ENCODE results near the gene TNNT2.

Gene TNNT2

DNA sequence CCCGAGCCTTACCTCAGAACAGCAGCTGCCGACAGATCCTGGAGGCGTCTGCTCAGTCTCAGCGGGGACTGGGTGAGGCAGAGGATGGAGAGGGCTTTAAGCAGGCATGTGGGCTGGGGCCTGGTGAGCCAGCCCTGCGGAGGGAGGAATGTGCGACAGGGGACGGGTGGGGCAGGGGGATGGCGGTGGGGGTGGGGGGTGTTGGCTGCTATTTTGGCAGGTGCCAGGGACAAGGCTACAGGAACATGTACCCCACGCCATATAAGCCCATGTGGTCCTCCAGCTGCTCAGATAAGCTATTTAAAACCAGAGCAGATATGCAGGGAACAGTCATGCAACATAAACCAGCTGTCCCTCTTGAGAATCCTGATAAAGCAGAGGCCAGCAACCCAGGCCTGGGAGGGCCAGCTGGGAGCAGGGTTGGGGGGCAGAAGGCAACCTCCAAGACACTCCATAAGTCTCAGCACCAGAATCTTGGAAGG is at the start of gene TNNT2:
TSS of gene TNNT2 (minus strand) at position 70 of the 482 bp plus-strand sequence. CDS start 4,426 bp downstream, outside the sequence.
- DNase-seq = no peak

DNA sequence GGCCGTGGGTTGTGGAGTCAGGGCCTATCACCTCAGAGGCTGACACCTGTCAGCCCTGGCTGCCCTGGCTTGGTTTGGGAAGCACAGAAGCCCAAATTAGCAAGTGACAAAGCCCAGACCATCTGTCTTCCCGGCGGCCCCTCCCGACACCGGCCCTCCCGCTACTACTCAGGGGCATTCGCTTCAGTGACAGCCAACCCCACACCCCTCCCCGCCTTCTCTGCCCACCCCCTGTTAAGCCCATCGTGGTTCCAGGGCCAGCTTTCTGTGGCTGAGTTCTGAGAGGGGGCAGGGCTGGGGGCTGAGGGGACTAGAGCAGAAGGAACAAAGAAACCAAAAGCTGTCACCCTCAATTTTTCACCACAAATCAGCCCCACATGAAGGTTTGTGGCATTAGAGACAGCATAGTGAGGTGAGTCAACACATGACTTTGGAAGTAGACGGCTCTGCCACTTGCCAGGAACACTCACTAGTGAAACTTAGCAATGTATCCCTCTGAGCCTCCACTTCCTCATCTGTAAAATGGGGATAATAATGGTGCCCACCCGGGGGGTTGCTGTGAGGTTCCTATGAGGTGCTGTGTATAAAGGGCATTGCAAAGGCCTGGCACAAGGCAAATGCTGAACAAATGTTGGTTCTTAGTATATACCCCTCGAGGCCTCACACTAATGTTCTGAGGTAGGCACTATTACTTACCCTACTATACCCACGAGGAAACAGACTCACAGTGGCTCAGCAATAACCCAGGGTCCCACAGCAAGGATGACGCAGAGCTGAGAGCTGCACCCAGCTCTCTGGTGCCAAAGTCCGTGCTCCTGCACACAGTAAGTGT is 49.2 kb upstream of the TNNT2 start:
- DNase-seq = no peak

DNA sequence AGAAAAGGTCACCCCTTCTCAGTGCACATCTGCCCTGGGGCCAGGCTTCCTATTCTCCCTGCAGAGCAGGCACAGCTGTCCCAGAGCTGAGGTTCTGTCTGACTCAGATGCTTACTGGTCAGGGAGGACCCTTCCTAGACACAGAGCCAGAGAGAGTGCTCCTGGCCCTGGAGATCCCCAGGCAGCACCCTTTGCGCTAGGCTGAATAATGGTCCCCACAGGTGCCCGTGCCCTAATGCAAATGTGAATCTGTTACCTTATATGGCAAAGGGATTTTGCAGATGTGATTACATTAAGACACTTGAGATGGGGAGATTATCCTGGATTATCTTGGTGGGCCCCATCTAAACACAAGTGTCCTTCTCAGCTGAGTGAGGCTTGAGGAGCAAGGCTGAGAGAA is 46.7 kb upstream of the TNNT2 start:
- no peak for DNase-seq

DNA sequence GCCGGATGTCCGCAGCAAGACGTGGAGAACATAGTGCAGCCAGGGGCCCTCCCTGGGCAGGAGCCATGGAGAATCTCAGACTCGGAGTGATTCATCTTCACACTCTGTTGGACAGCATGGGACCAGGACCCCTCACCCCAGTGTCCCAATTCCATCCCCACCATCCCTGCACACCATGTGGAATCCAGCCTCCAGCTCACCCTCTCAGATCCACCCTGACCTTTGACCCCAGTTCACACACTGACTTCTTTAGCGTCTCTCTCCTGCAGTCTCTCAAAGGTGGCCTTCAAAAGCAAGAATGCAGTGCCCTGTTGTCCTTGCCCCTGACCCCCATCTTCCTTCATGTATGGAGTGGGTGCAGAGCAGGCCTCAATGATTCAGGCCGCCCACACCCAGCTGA is 46.2 kb upstream of the TNNT2 start:
- DNase-seq = no peak

DNA sequence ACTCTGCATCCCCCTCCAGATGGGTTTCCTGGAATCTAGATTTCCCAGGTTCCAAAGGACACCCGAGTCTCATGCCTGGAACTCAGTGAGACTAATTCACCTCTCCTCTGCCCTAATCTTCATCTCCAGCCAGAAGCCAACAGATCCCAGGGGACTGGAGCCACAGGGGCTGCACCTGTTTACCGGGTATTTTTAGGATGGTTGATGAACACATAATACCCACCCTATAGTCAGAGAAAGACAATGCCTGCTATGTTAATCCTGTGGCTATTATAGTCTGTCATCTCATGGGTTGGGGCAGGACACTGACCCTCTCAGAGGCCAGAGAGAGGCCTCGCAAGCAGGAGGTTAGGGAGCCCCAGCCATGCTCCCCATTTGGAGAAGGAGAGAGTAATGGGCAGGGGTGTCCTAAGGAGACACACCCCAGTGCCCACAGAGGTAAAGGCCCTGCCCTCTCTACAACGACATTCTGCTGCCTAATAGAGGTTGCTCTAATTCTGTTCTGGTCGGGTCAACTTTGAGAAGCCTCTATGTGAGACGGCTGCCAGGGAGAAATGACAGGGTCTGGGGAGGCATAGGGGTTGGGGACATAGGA is 45.1 kb upstream of the TNNT2 start:
- DNase-seq = no peak

DNA sequence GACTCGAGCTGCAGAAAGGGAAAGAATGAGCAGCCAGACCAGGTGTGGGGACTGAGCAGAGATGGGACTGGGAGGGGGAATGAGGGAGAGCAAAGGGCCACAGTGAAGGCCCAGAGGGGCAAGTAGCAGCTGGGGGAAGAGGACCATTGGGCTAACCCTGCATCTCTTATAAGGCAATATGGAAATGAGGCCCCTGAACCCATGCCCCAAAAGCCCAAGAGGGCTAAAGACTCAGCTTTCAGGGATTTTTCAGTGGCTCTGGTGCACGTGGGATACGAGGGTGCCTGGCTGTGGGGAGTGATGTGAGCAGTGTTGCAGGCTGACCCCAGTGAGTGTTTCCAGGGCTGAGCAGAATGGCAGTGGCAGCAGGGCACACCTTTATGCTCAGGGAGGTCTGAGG is 44.5 kb upstream of the TNNT2 start:
- DNase-seq = no peak

DNA sequence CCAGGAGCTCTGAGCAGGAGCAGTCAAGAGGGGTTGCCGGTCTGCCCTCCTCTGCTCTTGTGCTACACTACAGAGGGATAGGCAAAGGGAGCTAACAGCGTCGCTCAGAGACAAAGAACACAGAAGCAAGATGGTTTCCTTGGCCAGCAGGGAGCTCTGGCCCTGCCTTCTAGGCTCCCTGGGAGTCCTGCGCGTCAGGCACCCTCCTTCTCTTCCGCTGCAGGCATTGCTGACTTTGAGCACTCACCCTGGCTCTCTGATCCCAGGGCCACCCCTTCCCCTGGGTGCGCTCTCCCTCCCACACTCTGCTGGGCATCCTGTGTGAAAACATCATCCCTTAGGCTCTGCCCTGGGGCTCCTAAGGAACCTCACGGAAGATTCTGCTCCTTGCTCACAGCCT is 43.6 kb upstream of the TNNT2 start:
- no peak for DNase-seq

DNA sequence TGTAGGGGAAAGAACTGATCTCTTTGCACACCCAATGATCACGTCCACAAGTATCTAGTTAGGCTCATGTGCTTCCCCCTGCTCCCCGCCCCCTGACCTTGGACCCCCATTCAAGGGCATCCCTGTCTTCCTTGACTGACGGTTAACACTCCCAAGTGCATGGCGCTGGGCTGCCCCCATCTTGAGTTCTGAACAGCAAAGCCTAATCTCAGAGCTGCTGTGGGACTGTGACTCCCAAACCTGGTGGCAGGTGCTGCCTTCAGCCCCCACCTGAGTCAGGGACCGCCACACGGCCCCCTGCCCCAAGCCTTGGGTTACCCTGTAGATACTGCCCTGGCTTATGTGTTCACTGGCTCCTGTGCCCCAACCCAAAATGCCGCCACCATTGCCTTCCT is 43.1 kb upstream of the TNNT2 start:
- DNase-seq = no peak

DNA sequence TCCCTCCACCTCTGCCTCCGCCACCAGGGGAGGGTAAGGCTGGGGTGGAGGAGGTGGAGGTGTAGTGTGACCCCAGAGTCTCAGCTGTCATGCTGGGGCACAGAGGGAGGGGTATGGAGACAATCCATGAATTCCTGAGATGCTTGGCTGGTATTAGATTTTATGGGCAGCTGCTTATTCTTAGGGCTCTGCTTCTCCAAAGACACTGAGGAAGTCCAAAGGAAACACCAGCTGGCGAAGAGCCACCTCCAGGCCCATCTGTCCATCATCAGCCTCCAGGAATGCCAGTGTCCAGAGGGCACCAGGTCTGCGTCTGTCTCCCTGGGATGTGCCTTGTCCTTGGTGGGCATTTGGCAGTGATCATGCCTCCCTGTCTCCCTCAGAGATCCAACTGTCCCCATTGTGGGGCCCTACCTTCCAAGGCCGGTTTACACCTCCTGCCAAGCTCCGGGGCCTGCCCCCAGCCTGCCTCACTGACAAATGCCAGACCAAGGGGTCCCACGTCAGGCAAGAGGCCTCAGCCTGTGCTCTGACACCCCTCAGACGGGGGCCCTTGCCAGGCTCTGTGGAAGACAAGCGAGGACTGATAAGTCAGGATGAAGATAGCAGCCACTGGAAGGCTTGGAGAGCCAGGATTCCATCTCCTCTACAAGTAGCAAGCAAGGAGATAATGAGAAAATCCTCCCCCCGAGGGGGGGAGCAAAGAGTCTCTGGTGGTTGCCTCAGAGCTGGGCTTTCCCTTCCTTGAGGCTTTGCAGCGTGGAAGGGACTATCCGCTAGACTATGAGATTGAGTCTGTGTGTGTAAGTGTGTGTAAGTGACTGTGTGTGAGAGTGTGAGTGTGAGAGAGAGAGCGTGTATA is 42.5 kb upstream of the TNNT2 start:
- no peak for DNase-seq

DNA sequence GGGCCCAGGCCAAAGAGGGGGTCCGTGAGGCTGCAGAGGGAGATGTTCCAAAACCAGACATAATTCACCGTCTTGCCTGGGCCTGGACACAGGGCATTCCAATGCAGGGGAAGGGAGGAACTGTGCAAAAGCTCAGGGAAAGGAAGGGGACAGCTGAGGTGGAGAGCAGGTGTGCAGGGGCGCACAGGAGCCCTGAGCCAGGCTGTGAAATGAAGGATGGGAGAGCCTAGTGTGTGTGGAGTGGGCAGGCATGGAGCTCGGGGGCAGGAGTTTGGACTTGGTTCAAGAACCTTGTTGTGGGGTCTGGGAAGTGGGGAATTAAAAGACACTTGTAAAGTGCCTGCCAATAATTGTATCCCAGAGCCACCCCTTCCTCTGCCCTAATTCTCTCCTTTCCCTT is 41.8 kb upstream of the TNNT2 start:
- DNase-seq = no peak

DNA sequence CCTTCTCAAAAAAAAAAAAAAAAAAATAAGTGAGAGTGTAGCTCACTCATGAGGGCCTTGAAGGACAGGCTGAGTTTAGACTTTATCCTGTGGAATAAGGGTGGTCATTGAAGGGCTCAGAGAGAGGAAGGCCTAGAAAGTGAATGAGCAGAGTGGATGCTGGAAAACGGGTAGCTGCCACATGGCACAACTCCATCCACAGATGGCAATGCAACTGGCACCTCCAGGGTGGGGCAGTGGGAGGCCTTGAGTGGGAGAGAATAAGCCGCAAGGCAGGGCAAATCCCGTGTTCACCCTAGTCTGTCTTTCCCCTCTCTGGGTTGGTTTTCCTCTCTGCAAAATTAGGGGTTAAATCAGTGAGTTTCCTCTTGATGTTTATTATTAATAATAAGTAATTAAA is 41.0 kb upstream of the TNNT2 start:
- no peak for DNase-seq

DNA sequence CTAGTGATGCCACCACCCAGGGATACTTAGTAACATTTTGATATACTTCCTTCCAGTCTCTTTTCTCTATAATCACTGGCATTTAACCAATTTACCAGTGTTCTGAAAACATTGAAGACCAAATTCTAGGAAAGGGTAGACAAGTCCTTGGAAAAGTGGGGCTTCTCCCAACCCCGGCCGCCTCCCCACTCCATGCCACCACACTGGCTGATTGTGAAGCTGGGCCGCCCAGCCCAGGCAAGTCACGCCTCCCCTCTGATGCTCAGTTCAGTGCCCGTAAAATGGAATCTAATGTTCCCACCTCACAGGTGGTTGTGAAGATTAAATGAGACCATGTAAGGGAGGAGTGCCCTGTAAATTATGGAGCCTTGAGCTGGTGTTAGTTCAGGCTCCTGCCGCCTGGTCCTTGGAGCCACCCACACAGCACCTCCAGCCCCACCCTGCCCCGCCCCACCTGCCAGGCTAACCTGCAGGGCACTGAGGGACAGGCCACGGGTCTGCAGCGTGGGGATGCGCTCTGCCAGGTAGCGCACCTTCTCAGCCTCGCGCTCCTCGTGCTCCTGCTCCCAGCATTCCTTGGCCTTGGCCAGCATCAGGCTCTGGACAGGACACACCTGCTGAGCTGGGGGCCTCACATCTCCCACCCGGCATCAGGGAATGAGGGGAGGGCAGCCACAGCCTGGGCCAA is 36.7 kb upstream of the TNNT2 start:
- DNase-seq = no peak

DNA sequence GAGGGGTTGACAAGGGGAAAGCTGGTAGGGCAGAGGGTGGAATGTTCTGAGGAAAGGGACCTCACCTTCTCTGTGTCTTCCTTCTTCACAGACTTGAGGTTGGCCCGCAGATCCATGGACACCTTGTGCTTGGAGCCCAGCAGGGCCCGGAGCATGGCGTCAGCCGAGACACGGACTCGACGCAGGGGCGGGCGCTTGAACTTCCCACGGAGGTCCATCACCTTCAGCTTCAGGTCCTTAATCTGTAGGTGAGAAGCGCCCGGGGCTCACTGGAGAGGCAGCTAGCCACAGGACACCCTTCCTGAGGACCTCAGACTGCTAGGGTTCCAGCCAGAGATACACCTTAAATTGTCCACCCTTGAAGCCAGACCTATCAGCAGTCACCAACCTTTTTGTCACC is 33.8 kb upstream of the TNNT2 start:
- no peak for DNase-seq

DNA sequence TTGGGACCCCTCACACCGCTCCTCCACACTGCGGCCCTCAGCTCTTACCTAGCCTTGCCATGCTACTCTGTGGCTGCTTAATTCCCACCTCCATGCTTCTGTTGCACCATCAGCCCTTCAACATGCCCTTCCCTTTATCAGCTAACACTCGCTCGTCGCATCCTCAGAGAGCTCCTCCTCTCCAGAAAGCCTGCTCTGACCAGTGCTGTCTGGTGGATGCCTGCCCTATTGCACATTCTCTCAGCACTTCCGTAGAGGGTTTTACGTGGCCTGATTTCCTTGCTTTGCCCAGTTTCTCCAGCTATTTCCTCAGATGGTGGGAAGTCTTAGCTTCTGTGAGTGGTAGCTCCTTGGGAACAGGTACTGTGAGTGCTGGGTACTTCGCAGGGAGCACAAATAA is 32.0 kb upstream of the TNNT2 start:
- no peak for DNase-seq

DNA sequence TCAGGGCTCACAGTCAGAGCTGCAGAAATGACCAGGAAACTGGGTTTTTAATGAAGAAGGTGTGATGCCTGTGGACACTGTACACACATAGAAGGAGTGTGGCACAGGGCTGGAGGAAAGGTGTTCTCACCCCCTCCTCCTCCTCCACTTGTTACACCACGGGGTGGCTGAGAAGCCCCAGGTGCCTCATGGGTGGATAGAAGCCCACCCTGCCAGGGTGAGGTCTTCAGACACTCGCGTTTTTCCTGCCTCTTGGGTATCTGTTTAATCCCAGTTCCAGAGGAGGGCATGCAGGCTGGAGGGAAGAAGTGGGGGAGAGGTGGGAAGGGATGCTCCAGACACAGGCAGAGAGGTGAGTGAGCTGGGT is 31.3 kb upstream of the TNNT2 start:
- no peak for DNase-seq

DNA sequence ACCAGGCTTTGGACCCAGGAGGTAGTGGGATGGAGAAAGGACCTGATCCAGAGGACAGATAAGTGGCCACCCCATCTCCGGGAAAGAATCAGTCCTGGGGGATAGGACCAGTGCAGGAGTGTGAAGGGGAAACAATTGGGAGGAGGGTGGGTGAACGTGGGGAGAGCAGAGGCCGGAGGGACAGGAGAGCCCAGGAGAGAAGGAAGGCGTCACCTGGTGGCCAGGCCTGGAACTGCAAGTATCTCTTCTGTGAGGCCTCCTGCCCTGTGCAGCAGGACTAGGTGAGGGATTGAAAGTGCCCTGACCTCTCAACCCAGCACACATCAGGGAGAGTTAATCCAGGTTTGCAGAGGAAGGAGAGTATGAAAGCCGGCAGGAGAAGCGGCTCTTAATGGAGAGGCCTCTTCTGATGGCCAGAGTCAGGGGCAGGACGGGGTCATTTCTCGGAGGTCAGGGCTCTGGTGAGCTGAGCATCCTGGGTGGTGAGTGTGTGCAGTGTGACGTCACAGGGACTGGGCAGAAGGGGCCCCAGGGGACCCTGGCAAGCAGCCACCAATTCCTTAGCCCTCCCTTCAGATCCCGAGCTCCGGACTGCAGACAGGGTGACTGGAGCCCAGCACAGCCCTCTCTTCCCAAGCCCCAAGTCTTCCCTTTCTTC is 30.8 kb upstream of the TNNT2 start:
- peak; percentile 54 to 57 for DNase-seq

DNA sequence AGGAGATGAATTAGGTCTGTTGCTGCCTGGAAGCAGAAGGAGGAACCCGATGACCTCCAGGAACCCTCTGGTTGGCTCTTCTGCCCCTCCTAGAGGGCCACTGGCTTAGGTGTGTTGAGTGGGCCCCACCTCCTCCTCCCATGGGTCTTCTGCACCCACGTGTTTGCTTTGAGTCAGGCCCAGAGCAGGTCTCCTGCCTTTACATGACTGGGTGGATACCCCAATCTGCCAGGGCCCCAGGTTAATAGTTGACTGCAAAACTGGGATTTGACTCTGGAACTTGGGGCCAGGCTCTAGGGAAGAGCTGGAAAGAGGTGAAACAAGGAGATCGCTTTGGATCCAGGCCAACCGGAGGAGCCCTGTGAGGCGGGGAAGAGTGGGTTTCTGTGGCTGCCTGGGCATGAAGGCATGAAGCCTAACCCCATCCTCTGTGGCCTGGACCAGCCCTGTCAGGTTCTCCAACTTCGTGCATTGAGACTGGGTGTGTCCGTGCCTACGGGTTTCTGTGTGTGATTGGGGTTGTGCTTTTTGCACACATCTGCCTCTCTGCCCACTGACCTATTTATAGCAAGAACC is 29.4 kb upstream of the TNNT2 start:
- no peak for DNase-seq

DNA sequence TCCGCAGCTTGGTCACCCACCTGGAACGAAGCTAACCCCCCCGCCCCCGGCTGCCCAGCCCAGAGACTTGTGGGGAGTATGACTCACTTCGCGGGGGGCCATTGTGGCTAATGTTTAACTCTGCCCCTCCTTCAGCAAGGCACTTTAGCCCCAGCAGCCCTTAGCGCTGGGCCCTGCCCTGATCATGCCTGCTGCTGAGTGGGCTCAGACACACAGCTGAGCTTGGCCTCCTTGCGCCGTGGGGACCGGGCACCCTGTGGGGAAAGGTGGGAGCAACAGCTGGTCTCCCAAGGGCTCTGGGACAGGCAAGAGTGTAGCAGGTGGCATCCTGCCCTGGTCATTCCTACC is 28.0 kb upstream of the TNNT2 start:
- no peak for DNase-seq

DNA sequence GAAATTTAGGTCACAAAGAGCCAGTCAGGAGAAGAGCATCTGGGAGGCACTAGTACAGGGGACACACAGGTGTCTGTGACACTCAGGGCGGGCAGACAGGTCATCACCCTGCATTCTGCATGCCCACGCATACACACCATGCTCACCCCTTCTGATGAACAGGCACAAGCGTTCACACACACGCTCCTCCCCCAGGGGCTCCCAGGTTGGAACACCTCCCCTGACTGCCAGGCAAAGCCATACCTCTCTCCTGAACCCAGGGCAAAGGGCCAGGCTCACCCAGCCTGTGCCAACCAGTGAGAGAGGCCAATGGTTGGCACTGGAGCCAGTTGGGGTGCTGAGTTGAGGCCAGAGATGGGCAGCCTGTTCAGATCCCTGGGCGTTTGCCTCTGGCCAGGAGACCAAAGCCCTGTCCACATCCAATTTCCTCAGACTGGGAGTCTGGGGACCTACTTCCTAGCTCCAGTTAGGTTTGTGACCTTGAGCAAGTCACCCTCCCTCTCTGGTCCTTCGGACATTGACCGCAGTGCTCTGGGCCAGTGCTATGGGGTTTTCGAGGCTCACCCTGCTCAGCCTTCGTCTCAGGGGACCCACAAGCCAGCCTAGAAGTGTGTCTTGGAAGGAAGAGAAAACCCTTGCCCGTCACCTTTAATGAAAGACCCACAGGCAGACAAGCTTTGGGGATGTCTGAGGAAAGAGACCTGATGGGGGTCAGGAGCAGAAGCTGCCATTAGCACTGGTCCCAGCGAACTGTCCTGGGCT is 27.4 kb upstream of the TNNT2 start:
- no peak for DNase-seq

DNA sequence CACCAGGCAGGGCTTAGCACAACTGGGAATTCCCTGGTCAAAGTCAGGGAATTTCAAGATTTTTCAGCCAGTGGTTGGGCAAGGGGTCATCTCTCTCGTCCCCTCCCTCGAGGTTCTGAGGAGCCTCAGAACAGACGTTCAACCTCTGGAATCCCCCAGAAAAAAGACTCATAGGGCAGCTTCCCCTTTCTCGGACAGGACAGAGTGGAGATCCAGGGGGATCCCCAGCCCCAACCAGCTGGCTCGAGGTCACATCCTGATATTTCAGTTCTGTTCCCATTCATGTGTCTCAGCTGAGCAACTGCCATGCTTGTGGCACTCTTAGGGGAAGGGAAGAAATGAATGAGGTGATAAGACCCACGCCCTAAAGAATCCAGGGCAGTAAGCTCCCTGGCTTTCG is 26.6 kb upstream of the TNNT2 start:
- DNase-seq = no peak

DNA sequence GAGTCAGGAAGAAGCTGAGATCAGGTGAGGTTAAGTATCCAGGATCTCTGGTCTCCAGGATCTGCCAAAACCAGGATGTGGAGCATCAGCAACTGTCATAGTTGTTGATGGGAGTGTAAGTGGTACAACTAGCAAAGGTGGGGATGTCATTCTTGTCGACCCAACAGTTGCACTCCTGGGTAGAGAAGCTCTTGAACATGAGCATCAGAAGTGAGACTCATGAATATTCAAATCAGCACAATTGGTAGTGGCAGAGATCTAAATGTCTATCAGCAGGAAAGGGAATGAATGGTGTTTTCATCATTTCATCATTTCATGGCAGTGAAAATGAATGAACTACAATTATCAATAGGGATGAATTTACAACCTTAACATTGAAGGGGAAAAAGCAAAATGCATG is 25.9 kb upstream of the TNNT2 start:
- DNase-seq = no peak

DNA sequence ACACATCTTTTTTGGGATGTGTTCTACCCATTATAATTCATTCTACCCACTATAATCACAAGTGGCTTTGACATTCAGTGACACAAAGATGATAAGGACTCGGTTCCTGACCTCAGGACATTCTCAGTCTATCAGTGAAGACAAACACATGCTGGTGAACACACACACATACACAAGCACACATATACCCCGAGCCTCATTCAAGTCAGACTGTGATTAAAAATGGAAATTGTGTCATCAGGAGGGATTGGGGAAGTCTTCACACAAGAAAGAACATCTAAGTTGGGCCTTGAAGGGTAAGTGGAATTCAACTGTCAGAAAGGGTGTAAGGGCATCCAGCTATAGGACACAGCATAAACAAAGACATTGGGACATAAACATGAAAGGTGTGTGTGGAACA is 24.2 kb upstream of the TNNT2 start:
- no peak for DNase-seq

All from NCI-H1930 (cell line).